ENCODE measurements around the gene GNRH2.
"Not testable (repeated sequence)": the region's sequence is repeated elsewhere in the genome, so short reads cannot be mapped to it uniquely, and the experiment has no call there.

The GNRH2 gene

DNA sequence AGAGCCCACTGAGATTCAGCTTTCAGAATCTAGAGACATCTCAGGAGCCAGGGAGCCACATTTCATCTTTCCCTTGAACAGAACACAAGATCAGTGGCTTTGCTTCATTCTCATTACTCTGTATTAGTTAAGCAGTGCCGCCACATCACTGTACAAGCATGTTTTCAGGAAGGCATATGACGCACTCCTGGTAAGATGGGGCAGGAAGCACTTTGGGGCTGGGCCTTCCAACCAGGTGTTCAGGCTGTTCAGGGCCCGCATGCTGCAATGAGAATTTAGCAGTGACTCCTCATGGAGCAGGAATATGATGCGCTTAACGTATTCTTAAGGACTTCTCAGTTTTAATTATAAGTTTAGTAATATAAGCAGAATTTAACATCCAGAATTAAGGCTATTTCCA, 29.7 kb upstream of the GNRH2 start:
- no peak for DNase-seq (ENCODE audit: extremely low read depth, low read depth)
- TF ChIP-seq, protein P1, sequence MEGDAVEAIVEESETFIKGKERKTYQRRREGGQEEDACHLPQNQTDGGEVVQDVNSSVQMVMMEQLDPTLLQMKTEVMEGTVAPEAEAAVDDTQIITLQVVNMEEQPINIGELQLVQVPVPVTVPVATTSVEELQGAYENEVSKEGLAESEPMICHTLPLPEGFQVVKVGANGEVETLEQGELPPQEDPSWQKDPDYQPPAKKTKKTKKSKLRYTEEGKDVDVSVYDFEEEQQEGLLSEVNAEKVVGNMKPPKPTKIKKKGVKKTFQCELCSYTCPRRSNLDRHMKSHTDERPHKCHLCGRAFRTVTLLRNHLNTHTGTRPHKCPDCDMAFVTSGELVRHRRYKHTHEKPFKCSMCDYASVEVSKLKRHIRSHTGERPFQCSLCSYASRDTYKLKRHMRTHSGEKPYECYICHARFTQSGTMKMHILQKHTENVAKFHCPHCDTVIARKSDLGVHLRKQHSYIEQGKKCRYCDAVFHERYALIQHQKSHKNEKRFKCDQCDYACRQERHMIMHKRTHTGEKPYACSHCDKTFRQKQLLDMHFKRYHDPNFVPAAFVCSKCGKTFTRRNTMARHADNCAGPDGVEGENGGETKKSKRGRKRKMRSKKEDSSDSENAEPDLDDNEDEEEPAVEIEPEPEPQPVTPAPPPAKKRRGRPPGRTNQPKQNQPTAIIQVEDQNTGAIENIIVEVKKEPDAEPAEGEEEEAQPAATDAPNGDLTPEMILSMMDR (IDR thresholded peaks at IDR 0.05; ENCODE audit: low read depth, low read length) = no peak

GRCh38 chr20:3014179-3014578, 29.2 kb upstream of the GNRH2 start:
- DNase-seq (ENCODE audit: extremely low read depth, low read depth) = no peak
- TF ChIP-seq, protein P1 (IDR thresholded peaks at IDR 0.05; ENCODE audit: low read depth, low read length) = no peak

DNA sequence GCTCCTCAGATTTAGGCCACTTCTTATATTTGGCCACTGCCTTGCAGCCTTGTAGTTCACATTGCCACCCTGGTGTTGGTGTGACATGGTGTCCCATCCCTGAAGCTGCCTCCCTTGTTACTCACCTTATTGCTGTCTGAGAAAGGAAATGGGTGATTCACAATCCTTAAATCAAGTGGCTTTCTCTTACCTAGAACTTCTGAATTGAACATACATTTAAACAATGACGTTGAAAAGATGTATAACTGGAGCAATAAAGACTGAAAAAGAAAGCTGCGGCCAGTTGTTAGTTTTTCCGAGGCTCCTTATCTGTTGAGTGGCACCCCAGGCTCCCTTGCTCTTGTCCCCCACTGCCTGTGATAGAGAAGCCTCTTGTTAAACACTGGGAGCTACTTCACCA, 28.8 kb upstream of the GNRH2 start:
- TF ChIP-seq, protein P1 (IDR thresholded peaks at IDR 0.05; ENCODE audit: low read depth, low read length) = no peak
- DNase-seq (ENCODE audit: extremely low read depth, low read depth) = no peak

- not testable (repeated sequence) for DNase-seq (ENCODE audit: extremely low read depth, low read depth)
These were observed 28.1 kb upstream of the GNRH2 start for GRCh38 chr20:3015302-3015701.

DNA sequence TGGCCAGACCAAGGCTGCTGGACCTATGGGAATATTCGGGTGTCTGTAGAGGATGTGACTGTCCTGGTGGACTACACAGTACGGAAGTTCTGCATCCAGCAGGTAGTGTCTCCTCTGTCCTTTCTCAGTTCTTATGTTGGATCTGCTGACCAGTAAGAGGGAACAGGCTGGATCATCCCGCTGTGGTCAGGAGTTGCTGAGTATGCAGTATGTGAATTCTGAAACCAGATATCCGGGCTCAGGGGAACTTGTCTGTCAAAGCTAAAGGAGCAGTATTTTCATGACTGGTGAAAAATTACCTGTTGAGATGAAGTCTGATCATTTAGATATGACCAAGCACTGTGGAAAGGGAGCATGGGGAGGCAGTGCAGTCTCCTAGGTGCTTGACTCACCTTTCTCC, 22.1 kb upstream of the GNRH2 start:
- DNase-seq (ENCODE audit: extremely low read depth, low read depth) = no peak
- TF ChIP-seq, protein P1 (IDR thresholded peaks at IDR 0.05; ENCODE audit: low read depth, low read length) = no peak

DNA sequence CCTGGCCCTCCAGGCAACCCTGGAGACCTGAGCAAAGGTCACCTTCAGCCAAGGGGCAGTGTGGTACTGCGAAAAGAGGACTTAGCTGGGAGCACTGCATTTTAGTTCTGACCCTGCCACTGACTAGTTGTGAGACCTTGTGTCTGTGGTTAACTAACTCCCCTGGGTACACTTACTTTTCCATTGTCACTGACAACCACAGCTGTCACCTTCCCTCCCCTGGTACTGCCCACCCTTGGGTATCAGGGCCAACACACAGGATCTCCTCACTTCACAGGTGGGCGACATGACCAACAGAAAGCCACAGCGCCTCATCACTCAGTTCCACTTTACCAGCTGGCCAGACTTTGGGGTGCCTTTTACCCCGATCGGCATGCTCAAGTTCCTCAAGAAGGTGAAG, 21.6 kb upstream of the GNRH2 start:
- no peak for DNase-seq (ENCODE audit: extremely low read depth, low read depth)
- TF ChIP-seq, protein P1 (IDR thresholded peaks at IDR 0.05; ENCODE audit: low read depth, low read length) = no peak

DNA sequence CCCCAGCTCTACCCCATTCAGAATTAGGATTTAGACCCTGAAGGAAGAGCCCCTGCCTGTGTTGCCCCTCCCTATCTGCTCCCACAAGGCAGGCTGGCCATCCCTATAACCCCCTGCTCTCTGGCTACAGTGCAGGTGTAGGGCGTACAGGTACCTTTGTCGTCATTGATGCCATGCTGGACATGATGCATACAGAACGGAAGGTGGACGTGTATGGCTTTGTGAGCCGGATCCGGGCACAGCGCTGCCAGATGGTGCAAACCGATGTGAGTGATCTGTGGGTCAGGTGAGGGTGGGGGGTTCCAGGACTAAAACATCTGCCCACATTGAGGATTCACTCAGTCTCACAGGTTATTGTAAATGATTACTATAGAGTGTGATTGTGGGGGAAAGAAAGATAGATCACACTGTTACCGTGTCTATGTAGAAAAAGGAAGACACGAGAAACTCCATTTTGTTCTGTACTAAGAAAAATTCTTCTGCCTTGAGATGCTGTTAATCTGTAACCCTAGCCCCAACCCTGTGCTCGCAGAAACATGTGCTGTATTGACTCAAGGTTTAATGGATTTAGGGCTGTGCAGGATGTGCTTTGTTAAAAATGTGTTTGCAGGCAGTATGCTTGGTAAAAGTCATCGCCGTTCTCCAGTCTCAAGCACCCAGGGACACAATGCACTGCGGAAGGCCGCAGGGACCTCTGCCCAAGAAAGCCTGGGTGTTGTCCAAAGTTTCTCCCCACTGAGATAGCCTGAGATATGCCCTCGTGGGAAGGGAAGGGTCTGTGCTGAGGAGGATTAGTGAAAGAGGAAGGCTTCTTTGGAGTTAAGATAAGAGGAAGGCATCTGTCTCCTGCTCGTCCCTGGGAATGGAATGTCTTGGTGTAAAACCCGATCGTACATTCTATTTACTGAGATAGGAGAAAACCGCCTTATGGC, 20.6 kb upstream of the GNRH2 start:
- not testable (repeated sequence) for DNase-seq (ENCODE audit: extremely low read depth, low read depth)

GRCh38 chr20:3027987-3028386, 15.4 kb upstream of the GNRH2 start:
- TF ChIP-seq, protein P1 (IDR thresholded peaks at IDR 0.05; ENCODE audit: low read depth, low read length) = no peak
- no peak for DNase-seq (ENCODE audit: extremely low read depth, low read depth)
